ENCODE measurements around the gene DYNLRB1.

DYNLRB1 gene

GRCh38 chr20:34574426-34574825 lies 58.2 kb downstream of the DYNLRB1 start:
- no peak for TF ChIP-seq CTCF (IDR thresholded peaks at IDR 0.05)
- no peak overlapping the region for H3K27ac ChIP-seq
- DNase-seq (ENCODE audit: low spot score) = no peak
- no peak overlapping the region for H3K4me3 ChIP-seq

DNA sequence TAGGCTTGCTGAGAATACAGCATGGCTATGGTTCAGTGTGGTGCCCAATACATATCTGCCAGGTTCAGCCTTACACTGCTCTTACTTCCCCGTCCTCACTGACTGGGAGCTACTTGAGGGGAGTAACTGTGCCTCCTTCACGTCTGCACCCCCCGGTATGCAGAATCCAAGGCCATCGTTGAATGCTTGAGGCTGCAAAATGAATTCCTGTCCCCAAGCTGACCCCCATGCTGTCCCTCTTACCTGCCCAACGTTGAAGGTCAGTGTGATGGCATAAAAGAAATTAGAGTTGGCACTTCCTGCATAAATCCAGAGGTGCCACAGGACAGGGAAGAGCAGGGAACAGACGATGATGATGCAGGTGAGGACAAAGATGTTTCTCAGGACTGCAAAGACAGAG lies 58.6 kb downstream of the DYNLRB1 start:
- H3K27ac ChIP-seq = no peak overlapping the region
- DNase-seq (ENCODE audit: low spot score) = no peak
- no peak overlapping the region for H3K4me3 ChIP-seq
- no peak for TF ChIP-seq CTCF (IDR thresholded peaks at IDR 0.05)

DNA sequence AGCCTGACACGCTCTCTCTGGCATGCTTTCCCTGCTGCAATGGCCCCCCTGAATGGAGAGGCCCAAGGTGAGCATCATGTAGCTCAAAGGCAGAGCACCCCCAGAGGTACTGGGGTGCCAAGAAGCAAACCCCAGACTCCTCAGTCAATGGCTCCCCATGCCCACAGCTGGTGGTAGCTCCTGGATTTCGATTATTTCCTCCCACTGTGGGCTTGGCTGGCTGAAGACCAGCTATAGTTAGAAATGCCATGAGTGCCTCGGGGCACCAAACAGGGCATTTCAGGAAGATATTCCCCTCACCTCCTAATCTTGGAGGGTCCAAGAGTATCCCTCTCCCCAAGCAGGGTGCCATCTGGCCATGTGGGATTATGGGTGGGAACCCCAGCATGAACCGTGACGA lies 59.0 kb downstream of the DYNLRB1 start:
- H3K4me3 ChIP-seq = no peak overlapping the region

GRCh38 chr20:34575756-34576155 lies 59.5 kb downstream of the DYNLRB1 start:
- TF ChIP-seq CTCF (IDR thresholded peaks at IDR 0.05) = no peak
- no peak overlapping the region for H3K4me3 ChIP-seq
- no peak overlapping the region for H3K27ac ChIP-seq
- no peak for DNase-seq (ENCODE audit: low spot score)

More for the DNA sequence above, 59.0 kb downstream of the DYNLRB1 start:
- H3K27ac ChIP-seq = no peak overlapping the region
- peak; percentile 52 for DNase-seq (ENCODE audit: low spot score)
- no peak for TF ChIP-seq CTCF (IDR thresholded peaks at IDR 0.05)

DNA sequence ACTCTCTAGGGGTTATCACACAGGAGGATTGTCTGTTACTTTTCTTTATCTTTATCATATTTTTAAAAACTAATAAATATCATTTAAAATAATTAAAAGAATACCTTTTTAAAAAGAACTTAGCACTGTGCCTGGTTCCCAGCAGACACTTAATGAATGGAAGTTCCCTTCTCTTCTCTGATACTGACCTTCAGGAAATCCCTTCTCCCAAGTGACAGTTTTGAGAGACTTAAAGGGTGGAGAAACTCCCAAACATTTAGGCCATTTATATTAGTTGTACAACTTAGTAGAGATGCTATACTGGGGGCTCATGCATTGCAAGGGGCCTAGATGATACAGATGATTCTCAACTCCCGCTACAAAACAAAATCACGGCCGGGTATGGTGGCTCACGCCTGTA lies 60.8 kb downstream of the DYNLRB1 start:
- Histone ChIP-seq H3K4me3 (no peak overlapping the region), H3K27ac (no peak overlapping the region)
- no peak for TF ChIP-seq CTCF (IDR thresholded peaks at IDR 0.05)
- no peak for DNase-seq (ENCODE audit: low spot score)

DNA sequence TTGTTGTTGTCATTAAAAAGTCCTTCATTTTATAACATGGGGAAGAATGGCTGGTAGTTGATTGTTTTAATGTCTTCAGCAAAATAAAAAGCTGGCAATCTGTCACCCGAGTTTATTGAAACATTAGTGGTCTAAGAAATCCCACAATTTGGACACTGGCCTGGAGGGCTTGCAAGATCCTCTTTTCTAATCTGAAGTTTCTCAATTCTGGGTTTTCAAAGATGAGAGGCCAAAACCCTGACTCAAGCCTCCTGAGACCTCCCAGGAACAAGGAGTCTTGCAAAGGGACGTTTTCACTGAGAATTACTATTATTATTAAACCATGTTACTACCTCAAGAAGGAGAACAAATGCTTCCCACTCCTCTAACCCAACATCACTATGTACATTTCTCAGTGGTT lies 61.8 kb downstream of the DYNLRB1 start:
- DNase-seq (ENCODE audit: low spot score) = peak; percentile 7
- Histone ChIP-seq H3K27ac (peak overlapping the region in 1 of 2 donors; percentile 50), H3K4me3 (no peak overlapping the region)
- TF ChIP-seq CTCF (IDR thresholded peaks at IDR 0.05) = no peak

GRCh38 chr20:34578521-34578920 lies 62.3 kb downstream of the DYNLRB1 start:
- peak; percentile 52 for DNase-seq (ENCODE audit: low spot score)
- Histone ChIP-seq H3K27ac (peak overlapping the region in 1 of 2 donors; percentile 50), H3K4me3 (no peak overlapping the region)
- no peak for TF ChIP-seq CTCF (IDR thresholded peaks at IDR 0.05)

Measured in coronary artery (tissue), 2 donors.